Upper lobe of right lung (tissue), 1 donor: Measurements from ENCODE around the gene PRKACA. TPM values are rescaled to one million over a fixed set of nuclear protein-coding genes. Genes with fewer than 3 reads are reported as not detected.

Experiments
- ATAC-seq: fragments of 200-7000 bp; cut with Tn5 transposase; one replicate; pipeline ENCODE4 v1.9.1; 2020; ENCODE audit warnings: mild to moderate bottlenecking, moderate library complexity
- DNase-seq: peaks from one replicate; pipeline ENCODE4 v3.0.0-alpha.2; 2020
- H3K27ac ChIP-seq: fragments of 200-600 bp; one replicate; pipeline ENCODE4 v1.8.0; 2022
- H3K27me3 ChIP-seq: fragments of 200-600 bp; one replicate; pipeline ENCODE4 v1.8.0; 2022; ENCODE audit warnings: mild to moderate bottlenecking
- H3K36me3 ChIP-seq: fragments of 200-600 bp; one replicate; pipeline ENCODE4 v1.8.0; 2022
- H3K4me1 ChIP-seq: fragments of 200-600 bp; one replicate; pipeline ENCODE4 v1.8.0; 2022
- H3K4me3 ChIP-seq: fragments of 200-600 bp; one replicate; pipeline ENCODE4 v1.8.0; 2022; ENCODE audit warnings: mild to moderate bottlenecking
- H3K9me3 ChIP-seq: fragments of 200-600 bp; one replicate; pipeline ENCODE4 v1.8.0; 2022
- CTCF ChIP-seq: fragments of 200-600 bp; IDR thresholded peaks from one replicate; pipeline ENCODE4 v1.8.0; 2022; ENCODE audit warnings: antibody characterized with exemption
- intact Hi-C: fragments of 100-400 bp; cut with DNase I; formaldehyde crosslinking; loops from one replicate; pipeline ENCODE4 v1.11.0; 2022
- total RNA-seq: library from RNA; stranded (reverse); fragmentation: NEBNext Ultra II Directional; extraction: Animal tissue kit (Norgen Biotek cat#: 25700); gene quantifications from one replicate; pipeline ENCODE4 v1.2.1, GENCODE V29; 2021
- donor health status: DM: no; HTN: yes; CAD: no; lungs with severe emphysema.

PRKACA gene
- total RNA-seq, 1 donor from 2014 or later, result 85.7 TPM

- H3K4me3 ChIP-seq, result no peak overlapping the region
- H3K36me3 ChIP-seq, result no peaks in the 10 kb centered on the region
- no peak overlapping the region for H3K27ac ChIP-seq
- TF ChIP-seq CTCF, result no peak
- H3K9me3 ChIP-seq, result no peaks in the 10 kb centered on the region
- peaks cover 24% of the 10 kb centered on the region for H3K4me1 ChIP-seq
- DNase-seq, result no peak
- intact Hi-C loops, result no loop called here
- no peaks in the 10 kb centered on the region for H3K27me3 ChIP-seq
- ATAC-seq, result no peak
These were observed 27.8 kb upstream of the PRKACA start for GRCh38 chr19:14145381-14145780.

GRCh38 chr19:14142262-14143190, 25.0 kb upstream of the PRKACA start:
- intact Hi-C loops, result no loop called here
- ATAC-seq (no peak), DNase-seq (no peak)
- peaks cover 29% of the 10 kb centered on the region for H3K4me1 ChIP-seq
- TF ChIP-seq CTCF, result no peak
- H3K9me3 ChIP-seq, result no peaks in the 10 kb centered on the region
- H3K27me3 ChIP-seq, result no peaks in the 10 kb centered on the region
- H3K36me3 ChIP-seq, result no peaks in the 10 kb centered on the region
- no peak overlapping the region for H3K27ac ChIP-seq
- no peak overlapping the region for H3K4me3 ChIP-seq

- TF ChIP-seq CTCF, result no peak
- DNase-seq (no peak), ATAC-seq (no peak)
- no peaks in the 10 kb centered on the region for H3K27me3 ChIP-seq
- H3K4me1 ChIP-seq, result peaks cover 32% of the 10 kb centered on the region
- H3K9me3 ChIP-seq, result no peaks in the 10 kb centered on the region
- H3K4me3 ChIP-seq, result no peak overlapping the region
- intact Hi-C loops, result no loop called here
- H3K36me3 ChIP-seq, result no peaks in the 10 kb centered on the region
- no peak overlapping the region for H3K27ac ChIP-seq
These were observed 23.5 kb upstream of the PRKACA start for GRCh38 chr19:14141041-14141440.

GRCh38 chr19:14139944-14140343, 22.4 kb upstream of the PRKACA start:
- Histone ChIP-seq H3K36me3 (no peaks in the 10 kb centered on the region), H3K27me3 (no peaks in the 10 kb centered on the region), H3K27ac (peak overlapping the region; percentile 91), H3K4me1 (peaks cover 38% of the 10 kb centered on the region), H3K9me3 (no peaks in the 10 kb centered on the region), H3K4me3 (no peak overlapping the region)
- no peak for TF ChIP-seq CTCF
- no peak for ATAC-seq
- intact Hi-C loops, result no loop called here
- no peak for DNase-seq

GRCh38 chr19:14138576-14139265, 21.2 kb upstream of the PRKACA start:
- intact Hi-C loops, result no loop called here
- DNase-seq (no peak), ATAC-seq (no peak)
- Histone ChIP-seq H3K27me3 (no peaks in the 10 kb centered on the region), H3K27ac (peak overlapping the region; percentile 91), H3K36me3 (no peaks in the 10 kb centered on the region), H3K4me1 (peaks cover 38% of the 10 kb centered on the region), H3K4me3 (no peak overlapping the region), H3K9me3 (no peaks in the 10 kb centered on the region)
- TF ChIP-seq CTCF, result no peak
